Measurements from ENCODE around the gene IMPA2.

Gene IMPA2

GRCh38 chr18:12008842-12009580 is 27.7 kb downstream of the IMPA2 start:
- DNase-seq (ENCODE audit: low spot score): no peak

- DNase-seq (ENCODE audit: low spot score): no peak
Measured at GRCh38 chr18:12009581-12010140, 28.4 kb downstream of the IMPA2 start.

GRCh38 chr18:12010187-12010802 is 29.0 kb downstream of the IMPA2 start:
- no peak for DNase-seq (ENCODE audit: low spot score)

DNA sequence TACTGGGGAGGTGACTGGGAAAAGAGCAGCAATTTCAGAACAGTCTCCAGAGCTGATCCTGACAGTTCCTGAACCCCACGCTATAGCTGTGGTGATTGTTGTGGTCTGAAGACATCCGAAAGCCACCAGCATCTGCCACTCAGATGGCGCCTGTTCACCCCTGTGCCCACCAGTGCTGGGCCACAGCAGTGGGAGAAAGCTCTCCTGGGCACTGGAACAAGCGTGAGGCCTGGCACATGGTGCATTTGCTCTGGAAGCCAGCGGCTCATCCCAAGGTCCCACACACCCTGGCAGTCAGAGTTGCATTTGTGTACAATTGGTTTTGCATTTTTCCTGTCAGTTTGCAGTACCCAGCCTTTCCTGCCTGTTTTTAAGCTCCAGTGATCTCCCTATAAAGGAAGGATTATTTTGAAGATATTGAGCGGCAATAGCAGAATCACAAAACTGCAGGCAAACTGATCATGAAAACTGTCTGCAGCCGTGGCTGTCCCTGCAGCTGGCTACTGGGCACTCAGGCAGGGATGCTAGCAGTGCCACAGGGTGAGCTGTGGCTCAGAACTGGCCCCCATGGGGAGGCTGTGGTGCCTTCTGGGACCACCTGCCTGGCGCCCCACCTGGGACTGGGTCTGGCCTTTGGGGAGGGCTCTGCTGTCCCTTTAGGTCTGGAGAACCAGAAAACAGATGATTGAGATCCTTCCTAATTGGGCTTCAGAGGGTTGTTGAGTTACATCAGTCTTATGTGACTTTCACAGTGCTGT is 30.1 kb downstream of the IMPA2 start:
- no peak for DNase-seq (ENCODE audit: low spot score)

DNA sequence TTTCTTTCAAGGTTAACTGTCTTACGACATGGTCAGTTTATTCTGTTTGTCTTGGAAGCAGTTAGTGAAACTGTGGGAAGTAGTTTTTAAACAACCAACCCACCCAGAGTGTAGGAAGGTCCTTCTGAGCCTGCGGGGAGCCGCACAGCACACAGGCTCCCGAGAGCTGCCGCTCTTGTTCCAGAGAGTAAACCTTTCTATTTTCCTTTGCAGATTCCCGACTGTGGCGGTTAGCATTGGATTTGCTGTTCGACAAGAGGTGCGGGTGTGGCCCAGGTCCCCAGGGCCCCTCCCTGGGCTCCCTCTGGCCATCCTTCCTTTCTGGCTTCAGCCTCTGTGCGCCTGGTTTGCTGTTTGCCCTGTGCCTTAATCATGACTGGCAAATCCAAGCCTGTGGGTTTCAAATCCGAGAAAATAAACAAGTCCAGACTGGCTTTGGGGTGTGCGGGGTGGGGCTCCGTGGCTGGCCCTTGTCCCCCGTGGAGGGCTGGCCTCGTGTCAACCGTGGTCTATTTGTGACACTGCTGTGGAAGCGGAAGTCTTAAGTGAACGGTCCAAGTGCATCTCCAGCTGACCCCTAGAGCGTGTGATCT is 30.7 kb downstream of the IMPA2 start:
- no peak for DNase-seq (ENCODE audit: low spot score)

DNA sequence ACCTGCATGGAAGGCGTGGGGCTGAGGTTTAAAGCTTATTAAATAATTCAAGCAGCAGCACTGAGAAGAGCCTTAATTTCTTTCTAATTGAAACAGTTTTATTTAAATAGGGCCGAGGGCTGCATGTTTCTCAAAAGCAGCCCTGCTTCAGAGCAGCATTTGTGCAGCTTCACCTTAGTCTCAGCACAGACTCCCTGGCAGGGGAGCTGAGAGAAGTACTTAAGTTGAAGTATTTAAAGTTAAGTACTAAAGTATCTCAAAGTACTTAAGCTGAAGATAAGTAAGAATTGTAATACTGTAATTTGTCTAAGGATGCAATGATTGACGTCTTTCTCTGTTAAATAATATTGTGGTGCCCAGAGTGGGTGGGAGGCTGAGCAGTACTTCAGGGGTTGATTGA is 31.4 kb downstream of the IMPA2 start:
- no peak for DNase-seq (ENCODE audit: low spot score)

DNA sequence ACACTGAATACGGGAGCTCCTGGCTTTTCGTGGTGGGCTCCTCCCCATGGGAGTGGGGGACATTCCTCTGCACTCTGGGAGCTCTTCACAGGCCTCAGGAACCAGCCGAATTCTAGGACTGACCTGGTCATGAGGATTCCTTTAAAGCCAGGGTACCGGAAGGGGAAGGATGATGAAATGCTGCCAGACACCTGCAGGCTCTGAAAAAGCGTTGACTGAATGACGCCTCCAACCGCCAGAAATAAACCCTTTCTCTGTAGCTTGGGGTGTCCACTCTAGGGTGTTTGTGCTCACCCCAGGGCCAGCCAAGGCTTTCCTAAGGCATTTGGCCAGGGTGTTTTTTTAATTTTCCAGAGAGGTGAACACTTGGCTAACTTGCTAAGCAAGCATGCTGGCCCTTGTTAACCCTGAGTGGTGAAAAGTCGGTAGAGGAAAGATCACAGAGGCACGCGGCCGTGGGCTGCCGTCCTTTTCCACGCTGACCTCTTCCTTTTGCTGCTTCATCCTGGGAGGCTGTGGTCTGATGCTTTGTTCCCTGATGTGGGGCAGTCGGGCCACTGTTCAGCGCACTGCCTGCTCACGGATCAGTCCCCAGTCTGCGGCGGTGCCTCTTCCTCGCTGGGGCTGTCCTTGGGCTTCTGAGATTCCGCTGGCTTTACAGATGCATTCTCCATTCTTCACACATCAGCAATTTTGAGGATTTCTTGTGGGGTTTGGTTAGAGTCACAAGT is 32.0 kb downstream of the IMPA2 start:
- DNase-seq (ENCODE audit: low spot score): no peak

- no peak for DNase-seq (ENCODE audit: low spot score)
Measured at GRCh38 chr18:12014086-12014485, 32.8 kb downstream of the IMPA2 start.

DNA sequence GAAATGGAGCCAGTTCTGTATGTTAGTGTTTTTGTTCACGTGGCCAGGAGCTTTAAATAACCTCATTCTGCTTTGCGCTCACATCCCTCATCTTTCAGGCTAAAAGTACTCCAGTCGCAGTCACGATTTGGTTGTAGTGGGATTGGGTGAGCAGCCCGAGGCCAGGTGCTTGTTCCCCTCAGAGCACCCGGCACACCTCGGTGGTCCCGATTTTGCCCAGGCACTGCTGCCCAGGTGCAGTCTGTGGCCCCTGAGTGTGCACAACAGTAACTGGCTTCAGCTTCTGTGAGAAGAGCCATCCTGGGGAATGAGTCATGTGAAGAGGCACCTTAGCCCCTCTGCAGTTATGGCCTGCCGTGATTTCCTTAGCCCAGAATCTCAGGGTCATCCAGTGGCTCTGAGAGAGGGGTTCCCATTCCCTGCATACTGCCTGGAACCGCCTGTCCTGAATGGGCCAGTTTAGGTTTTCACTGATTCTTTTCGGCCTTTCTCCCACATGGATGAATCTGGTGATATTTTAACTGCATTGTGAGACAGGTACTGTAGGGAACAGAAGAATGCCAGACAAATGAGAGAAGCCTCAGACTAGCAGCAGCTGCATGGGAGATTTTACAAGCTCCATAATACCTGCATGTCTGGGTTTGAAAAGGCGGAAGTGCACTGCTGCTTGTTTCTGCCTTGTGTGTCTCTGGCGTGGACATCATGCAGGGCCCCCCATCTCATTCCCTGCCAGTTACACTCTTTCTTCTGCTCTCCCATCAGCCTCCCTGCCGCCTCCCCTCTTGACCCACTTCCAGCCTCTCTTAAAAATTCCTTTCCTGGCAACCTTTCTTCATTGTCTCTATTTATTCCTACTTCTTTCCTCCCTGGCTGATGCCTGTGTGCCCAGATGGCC is 33.5 kb downstream of the IMPA2 start:
- no peak for DNase-seq (ENCODE audit: low spot score)

DNA sequence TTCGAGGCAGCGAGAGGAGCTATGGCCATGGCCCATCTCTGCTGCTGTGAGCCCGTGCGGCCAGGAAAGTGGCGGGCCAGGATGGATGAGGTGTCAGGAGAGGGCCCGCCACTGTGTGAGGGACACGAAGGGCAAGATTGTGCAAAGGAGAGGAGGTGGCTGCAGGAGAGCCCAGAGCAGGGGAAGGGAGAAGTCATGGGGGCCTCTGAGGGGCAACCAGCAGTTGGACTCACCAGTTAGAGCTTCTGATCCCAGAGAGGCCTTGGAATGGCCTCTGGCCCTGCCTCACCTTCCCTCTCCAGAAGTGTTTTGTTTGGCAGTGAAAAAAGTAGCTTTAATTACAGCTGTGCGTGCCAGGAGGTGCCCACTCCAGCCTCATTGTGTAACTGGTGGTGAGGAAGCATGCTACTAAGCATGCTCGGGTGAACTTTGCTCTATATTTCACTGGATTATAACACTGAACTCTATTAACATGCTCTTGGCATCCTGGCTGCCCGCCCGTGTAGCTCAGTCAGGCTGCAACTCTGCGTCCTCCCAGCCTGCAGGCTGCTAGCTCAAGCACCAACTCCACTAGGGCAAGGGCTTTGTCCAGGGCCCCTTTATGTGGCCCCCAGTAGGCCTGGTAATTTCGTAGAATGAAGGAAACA is 34.2 kb downstream of the IMPA2 start:
- no peak for DNase-seq (ENCODE audit: low spot score)

GRCh38 chr18:12017081-12017480 is 35.8 kb downstream of the IMPA2 start:
- DNase-seq (ENCODE audit: low spot score): no peak

GRCh38 chr18:12018861-12019260 is 37.6 kb downstream of the IMPA2 start:
- DNase-seq (ENCODE audit: low spot score): no peak

DNA sequence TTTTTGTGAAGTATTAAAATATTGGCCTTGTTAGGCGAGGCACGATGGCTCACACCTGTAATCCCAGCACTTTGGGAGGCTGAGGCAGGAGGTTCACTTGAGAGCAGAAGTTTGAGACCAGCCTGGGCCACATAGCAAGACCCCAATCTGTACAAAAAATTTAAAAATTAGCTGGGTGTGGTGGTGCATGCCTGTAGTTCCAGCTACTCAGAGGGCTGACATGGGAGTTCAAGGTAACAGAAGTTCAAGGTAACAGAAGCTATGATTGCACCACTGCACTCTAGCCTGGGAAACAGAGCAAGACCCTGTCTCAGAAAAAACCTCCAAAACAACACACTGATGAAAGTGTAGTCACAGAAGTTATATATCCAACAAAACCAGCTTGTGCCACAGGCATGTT is 39.8 kb downstream of the IMPA2 start:
- no peak for DNase-seq (ENCODE audit: low spot score)

DNA sequence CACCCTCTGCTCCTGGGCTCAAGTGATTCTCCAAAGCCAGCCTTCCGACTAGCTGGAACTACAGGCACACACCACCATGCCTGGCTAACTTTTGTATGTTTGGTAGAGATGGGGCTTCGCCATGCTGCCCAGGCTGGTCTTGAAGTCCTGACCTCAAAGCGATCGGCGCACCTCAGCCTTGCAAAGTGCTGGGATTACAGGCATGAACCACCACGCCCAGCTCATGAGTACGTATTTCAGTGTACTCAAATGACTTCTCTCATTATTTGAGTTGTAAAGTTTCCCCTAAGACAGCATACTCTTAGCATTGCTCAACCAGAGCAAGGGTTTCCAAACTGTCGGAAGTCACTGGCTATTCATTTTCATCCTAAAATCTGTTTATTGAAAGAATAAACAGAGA is 40.3 kb downstream of the IMPA2 start:
- no peak for DNase-seq (ENCODE audit: low spot score)

DNA sequence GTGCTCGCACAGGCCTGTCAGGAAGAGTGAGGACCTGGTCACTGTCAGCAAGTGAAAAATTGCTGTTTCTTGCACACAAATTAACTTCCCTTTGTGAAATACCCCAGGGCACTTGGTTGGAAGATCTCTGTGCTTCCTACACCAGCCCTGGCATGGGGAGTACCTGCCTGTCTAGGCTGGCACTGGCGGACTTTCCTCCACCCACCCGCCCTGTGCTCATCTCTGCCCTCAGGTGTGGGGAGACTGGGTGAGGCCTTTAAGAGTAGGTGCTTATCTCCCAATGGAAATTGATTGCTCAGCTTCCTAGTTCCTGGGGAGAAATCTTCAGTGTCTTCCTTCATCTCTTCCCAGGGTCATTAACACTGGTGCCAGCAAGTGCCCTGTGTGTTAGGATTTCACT is 42.1 kb downstream of the IMPA2 start:
- no peak for DNase-seq (ENCODE audit: low spot score)

- DNase-seq (ENCODE audit: low spot score): no peak
Measured at GRCh38 chr18:12026562-12026961, 45.3 kb downstream of the IMPA2 start.

DNA sequence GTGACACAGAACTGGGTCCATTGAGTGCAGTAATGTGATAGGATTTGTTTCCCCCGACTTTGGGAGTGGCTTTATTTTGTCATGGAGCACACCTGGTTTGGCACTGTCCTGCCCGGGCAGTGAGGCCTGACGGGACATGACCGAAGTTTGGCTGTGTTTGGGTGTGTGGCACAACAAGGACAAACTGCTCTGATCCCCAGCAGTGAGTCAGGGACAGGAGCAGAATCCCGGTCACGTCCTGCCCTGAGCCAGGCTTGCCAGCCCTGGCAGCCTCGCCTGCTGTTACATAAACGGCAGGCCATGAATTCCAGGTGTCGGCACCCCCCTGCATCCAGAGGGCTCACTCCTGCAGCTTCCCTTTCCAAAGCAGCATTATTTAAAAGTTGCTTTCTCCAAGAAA is 45.7 kb downstream of the IMPA2 start:
- no peak for DNase-seq (ENCODE audit: low spot score)

GRCh38 chr18:12027480-12027879 is 46.2 kb downstream of the IMPA2 start:
- DNase-seq (ENCODE audit: low spot score): no peak

- no peak for DNase-seq (ENCODE audit: low spot score)
Measured at GRCh38 chr18:12028040-12028628, 46.8 kb downstream of the IMPA2 start.

- DNase-seq (ENCODE audit: low spot score): no peak
Measured at GRCh38 chr18:12028674-12029073, 47.4 kb downstream of the IMPA2 start.
